Keratinocyte (primary cell): ENCODE results near the gene POU2F2.

Experiments
- CTCF ChIP-seq, 3 experiments: IDR thresholded peaks in 1 of 3; conservative IDR thresholded peaks in 1 of 3; optimal IDR thresholded peaks in 1 of 3; 2 replicates in 2 of 3; 3 replicates in 1 of 3; pipeline versions ENCODE3 to v1.5.1; 2011; ENCODE audit warnings: low read length in 3 of 3, mild to moderate bottlenecking in 3 of 3, moderate library complexity in 2 of 3, control low read depth in 1 of 3, inconsistent platforms in 1 of 3; ENCODE audit not compliant: insufficient read depth in 2 of 3; ENCODE audit errors: extremely low read depth in 1 of 3
- EZH2 ChIP-seq: IDR thresholded peaks from one replicate; pipeline ENCODE4 v1.6.1; 2012; ENCODE audit warnings: inconsistent platforms, mild to moderate bottlenecking, low read length, moderate library complexity

GRCh38 chr19:42059196-42059595 is 73.0 kb downstream of the POU2F2 start:
- TF ChIP-seq CTCF (optimal IDR thresholded peaks at IDR 0.05 in 1 of 3, IDR thresholded peaks at IDR 0.05 in 1 of 3, conservative IDR thresholded peaks at IDR 0.05 in 1 of 3; ENCODE audit: extremely low read depth in 1 of 3, insufficient read depth in 2 of 3, low read length in 3 of 3) (no peak), EZH2 (no peak)
